HG03103 (cell line): ENCODE data around the gene KIF26B.
"Not testable (repeated sequence)": the region's sequence is repeated elsewhere in the genome, so short reads cannot be mapped to it uniquely, and the experiment has no call there.

Experiments
- ATAC-seq: cut with Tn5 transposase; IDR thresholded peaks from one replicate; pipeline ENCODE4 v1.9.1; 2021; ENCODE audit warnings: low read depth; ENCODE audit not compliant: unreplicated experiment

KIF26B gene

DNA sequence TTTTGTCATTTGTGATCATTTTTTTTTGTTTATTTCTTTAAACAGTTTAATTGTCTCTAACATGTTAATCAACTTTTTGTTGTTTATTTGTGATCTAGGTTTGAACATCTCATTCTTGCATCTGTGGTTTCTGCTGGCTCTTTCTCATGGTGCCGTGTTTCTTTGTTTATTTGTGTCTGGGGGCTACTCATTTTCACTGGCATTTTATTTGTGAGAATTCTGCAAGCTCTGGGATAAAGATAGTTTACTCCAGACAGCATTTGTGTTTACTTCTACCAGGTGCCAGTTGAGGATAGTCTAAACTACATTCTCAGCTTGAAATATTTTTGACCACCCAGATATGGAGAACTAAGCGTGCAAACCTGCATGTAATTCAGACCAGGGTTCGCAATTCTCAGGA is 508.6 kb downstream of the KIF26B start:
- ATAC-seq, result no peak

DNA sequence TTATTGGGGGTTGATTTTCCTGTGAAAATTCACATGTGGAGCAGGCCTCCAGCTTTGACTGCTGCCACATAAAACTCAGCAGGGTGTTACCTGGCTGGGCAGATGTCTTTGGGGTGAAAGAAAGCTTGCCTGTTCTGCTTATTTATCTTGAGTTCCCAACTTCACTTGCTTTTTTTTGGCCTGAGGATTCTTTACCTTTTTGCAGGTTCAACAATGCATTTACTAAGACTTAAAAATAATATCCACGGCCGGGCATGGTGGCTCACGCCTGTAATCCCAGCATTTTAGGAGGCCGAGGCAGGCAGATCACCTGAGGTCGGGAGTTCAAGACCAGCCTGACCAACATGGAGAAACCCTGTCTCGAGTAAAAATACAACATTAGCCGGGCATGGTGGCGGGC is 509.1 kb downstream of the KIF26B start:
- ATAC-seq, result no peak

DNA sequence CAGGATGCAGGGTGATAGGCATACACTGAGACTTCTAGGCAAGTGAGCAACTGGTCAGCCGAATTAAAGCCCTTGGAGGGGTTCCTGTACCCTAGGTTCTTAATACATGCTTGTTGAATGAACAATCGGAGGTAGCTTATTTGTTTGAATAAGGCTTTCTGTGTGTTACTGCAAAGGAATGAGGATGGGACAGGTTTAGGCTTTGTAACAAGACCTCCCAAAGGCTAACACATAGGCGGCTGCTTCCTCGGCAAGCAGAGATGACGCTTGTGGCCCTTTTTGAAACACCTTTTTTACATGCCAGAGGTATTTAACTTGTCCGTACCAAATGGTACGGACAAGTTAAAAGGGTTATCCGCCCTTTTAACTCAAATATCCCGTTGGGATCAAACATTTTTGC is 511.6 kb downstream of the KIF26B start:
- ATAC-seq, result no peak

DNA sequence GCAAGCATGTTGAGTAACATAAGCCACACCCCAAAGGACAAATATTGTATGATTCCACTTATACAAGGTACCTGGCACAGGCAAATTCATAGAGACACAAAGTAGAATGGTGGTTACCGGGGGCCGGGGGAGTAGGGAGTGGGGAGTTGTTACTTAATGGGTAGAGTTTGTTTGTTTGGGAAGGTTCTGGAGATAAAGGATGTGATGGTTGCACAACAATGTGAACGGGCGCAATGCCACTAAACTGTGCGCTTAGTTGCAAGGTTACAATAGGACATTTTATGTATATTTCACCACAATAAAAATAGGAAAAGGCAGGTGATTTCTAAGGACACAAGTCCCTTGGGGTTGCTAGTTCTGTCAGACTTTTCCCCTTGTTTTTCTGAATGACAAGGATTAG is 516.6 kb downstream of the KIF26B start:
- ATAC-seq, result no peak

DNA sequence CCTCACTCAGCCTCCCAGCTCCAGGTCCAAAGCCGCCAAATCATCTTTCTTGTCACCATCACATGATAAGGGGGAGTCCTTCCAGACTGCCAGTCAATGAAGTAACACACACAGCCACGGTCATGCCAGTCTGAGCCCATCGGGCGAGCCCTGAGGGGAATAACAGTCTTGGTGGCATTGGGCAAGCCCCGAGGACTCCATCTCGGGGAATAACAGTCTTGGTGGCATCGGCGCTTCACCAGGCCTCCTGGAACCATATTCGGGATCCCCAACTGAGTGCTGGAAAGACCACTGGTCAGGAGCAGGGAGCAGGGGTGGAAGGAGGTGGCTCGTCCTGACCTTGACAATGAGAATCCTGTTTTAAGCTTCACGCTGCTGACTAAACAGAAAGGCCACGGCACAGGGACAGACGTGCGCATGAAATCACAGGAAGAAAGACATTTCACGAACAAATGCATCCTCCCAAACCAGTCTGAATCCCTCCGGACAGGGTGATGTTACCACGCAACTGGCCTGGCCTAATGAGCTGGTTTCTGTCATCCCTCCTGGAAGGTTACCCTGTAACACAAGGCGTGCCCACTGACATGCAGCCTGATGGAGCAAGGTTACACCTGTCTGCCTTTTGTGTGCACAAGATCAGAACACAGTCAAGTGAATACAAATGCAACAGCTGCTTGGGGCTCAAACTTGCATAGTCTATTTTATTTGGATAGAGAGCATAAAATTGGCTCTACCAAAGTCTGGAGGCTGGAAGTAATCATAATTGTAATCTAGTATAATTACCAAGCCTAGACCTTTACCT is 517.4 kb downstream of the KIF26B start:
- ATAC-seq, result no peak

DNA sequence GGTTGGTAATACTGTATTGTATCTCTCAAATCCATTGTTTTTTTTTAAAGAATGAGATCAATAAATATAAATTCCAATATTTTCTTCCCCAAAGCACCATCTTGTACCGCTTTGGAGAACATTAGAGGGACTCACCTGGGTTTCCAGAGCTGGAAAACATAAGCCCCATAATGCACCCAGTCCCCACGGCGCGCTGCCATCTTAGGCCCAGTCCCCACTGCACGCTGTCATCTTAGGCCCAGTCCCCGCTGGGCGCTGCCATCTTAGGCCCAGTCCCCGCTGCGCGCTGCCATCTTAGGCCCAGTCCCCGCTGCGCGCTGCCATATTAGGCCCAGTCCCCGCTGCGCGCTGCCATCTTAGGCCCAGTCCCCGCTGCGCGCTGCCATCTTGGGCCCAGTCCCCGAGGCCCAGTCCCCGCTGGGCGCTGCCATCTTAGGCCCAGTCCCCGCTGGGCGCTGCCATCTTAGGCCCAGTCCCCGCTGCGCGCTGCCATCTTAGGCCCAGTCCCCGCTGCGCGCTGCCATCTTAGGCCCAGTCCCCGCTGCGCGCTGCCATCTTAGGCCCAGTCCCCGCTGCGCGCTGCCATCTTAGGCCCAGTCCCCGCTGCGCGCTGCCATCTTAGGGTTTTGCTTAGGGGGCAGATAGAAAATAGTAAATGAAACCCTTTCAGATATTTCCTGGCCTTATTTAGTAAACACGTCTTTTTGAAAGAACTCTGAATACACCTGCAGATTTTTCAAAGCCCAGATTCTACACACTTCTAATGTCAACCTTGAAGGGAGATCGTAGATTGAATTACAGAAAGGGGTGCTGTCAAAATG is 518.3 kb downstream of the KIF26B start:
- ATAC-seq, result not testable (repeated sequence)

DNA sequence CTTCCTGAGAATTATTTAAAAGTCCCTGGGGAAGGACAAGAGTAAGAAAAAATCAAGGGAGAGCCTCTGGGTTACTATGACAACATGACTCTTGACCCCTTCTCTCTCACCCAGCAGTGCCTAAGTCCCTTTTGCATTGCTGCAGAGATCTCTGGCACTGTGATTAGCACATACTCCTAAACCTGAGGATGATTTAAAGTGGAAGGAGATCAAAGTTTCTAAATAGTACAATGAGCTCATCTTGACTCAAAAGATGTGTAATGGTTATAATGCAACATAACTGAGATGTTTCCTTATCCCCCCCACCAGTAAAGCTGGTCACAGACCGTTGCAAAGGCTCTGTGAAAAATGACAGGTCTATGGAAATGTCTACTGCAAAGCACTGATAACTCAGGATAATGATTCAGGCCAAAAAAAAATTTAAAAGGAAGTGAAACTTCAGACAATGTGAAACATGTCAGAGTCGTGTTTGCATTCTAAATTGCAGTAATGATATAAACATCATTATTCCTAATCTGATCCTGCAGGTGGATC is 519.2 kb downstream of the KIF26B start:
- peak; percentile 94 for ATAC-seq

DNA sequence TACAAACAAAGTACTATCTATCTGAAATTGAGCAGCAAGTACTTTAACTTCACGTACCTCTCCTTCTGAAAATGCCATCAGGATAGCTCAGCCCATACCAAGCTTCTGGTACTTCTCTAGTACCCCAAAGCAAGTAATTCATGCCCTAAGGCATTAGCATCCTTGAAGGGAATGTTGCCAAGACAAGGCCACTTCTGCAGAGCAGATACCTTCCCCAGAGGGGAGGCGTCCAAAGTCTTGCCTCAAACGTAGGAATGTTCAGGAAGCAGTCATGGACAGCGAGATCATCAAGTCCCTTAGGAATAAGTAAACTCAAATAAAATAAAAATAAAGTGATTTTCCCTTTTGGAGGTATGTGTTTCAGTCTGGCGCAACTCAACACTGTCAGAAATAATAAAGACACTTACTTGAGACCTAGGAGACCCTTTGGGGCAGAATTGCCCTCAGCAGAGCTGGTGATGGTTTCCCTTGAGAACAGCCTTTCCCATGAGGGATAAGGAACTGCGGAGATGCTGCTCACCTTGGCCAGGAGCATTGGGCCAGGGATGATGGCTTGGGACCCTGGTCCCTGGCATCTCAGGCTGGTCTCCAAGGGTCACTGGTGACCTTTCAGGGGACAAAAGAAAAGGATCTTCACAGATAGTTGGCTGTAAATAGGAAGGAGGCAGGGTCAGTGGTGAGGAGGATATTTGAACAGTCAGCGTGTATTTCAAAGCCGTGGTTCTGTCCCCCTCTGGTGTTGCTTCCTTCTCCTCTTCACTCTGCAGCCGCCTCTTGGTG is 522.9 kb downstream of the KIF26B start:
- no peak for ATAC-seq

DNA sequence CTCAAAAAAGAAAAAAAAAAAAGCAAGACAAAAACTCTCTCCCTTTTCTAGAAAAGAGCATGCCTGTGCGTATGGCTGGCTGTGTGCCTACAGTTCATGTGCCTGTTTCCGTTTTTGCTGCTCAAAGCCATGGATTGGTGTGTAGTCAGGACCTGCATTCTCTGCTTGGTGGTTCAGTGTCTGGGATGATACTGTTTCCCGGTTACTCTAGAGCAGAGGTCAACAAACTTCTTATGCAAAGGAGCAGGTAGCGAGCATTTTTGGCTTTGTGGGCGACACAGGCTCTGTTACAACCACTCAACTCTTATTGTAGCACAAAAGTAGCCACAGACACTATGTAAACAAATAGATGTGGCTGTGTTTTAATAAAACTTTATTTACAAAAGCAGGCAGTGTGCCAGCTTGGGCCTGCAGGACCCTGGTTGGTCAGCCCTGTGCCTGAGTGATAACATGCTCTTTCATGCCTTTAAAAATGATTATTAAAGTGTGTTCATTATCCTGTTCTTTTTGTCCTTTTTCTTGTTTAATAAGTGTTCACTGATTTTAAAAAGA is 524.2 kb downstream of the KIF26B start:
- no peak for ATAC-seq

DNA sequence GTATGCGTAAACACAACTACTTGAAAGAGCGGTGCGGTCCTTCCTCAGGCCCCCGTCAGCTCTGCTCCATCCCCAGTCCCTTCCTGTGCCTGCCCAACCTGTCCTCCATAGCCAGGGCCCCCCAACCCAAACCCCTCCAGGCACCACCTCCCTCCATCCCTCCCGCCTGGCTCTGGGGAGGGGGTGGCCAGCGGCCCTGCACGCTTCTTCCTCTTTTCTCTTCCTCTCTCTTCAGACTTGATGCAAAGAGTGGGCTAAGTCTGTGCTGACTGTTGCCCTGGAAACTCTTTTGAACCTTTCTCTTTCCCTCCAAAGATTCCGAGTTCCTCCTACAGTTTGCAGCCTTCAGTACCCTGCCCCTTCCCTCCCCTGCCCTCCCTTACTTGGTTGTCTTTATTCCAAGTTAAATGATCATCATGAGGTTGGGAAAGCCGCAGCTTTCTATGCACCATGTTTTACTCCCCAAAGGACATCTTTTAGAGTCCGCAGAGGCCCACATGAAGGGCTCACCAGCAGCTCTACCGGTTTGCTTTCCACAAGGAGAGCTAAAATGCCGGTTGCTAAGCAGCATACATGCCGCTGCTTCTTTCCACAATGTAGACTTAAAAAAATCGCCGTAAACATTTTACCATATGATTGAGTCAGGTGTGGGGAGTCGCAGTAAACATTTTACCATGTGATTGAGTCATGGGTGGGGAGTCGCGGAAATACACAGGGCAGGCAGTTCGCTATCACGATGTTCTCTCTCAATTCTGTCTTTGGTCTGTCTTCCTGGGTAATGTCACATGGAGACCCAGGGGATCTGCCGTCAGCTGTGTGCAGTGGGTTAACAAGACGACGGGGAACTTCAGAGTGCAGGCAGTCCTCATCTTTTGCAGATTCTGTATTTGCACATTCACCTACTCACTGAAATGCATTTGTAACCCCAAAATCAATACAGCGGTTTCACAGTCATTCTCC is 525.3 kb downstream of the KIF26B start:
- no peak for ATAC-seq

DNA sequence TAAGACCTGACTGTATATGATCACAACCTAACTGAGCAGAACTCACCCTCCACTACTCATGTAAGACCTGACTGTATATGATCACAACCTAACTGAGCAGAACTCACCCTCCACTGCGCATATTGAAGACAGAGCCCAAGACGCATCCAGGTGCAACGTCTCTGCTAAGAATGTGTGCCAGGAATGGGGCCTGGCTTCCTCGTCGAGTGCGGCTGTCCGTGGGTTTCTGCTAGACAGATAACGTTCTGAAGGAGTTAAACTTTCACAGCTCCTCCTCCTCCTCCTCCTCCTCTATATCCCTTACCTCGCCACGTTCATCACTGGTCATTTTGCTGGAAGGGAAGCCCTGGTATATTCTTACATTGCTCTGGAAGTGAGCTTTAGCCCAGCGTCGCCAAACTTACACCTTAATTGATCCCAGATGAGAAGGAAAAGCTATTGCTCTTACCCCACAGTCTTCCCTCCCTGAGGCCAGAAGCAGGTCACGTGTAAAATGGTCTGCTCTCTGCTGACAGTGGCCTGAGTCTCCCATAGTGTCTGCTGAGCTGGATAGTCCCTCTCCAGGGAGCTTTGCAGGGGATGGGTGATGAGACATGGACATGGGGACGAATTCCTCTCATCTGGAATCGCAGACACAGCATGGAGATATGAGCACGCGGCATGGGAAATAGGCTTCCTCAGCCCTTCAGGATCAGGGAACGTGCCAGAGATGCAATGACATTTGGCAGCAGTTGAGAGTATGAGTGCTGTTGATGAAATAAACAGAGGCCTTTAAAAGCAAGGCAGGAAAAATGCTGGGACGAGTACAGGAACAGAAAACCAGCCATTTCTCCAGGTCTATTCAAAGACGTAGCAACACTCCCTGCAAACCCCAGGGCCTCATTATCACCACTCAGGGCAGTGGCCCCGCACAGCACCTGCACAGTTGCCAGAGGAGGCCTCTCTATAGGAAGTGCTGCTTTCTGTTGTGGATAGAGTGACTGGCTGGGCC is 528.1 kb downstream of the KIF26B start:
- ATAC-seq, result no peak

DNA sequence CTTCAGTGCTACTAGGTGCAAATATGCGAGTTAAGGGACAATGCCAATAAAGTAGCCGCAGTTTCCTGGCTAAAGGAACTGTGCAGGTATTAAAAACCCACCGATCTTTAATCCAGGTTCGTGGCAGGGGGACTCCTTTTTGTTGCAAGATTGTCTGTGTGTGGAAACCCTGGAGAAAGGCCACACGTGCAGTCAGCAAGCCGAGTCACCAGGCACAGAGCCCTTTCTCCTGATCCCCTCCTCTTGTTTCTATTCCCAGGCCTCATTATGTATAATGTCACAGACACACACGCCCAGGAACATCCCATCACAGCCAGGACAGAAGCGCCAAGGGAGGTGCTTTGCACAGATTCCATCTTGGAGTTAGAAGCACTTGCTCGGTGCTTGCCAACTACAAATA is 528.9 kb downstream of the KIF26B start:
- no peak for ATAC-seq

DNA sequence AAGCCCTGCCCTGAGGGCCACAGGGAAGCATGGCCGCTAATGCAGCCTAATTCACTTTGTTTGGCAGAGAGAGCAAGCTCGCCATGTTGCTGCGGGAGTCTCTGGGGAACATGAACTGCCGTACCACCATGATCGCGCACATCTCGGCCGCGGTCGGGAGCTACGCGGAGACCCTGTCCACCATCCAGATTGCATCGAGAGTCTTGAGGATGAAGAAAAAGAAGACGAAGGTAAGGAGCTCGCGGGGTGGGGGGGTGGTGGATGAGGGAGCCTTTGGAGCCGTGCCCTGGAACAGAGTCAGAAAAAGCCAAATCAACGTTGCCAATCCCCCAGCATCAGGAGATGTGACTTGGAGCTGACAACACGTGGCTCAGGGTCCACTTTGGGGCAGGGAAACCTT is 529.4 kb downstream of the KIF26B start:
- no peak for ATAC-seq

DNA sequence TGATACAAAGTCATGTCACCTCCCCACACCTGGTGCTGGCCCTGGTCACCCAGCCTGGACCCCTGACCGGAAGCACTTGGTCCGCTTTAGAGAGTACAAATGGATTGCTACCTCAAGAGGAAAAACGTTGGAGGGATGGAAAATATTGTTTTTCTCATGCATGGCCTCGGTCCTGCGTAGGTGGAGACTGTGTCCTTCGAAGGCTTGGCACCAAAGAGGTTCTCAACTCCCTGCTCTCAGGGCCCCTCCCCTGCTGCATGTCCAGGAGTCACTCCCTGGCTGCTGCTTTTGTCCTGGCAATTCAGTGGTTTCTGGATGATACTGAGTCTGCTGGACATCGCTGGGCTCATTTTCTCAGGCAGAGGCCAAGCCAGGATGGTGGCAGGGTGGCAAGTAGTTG is 529.8 kb downstream of the KIF26B start:
- ATAC-seq, result no peak

DNA sequence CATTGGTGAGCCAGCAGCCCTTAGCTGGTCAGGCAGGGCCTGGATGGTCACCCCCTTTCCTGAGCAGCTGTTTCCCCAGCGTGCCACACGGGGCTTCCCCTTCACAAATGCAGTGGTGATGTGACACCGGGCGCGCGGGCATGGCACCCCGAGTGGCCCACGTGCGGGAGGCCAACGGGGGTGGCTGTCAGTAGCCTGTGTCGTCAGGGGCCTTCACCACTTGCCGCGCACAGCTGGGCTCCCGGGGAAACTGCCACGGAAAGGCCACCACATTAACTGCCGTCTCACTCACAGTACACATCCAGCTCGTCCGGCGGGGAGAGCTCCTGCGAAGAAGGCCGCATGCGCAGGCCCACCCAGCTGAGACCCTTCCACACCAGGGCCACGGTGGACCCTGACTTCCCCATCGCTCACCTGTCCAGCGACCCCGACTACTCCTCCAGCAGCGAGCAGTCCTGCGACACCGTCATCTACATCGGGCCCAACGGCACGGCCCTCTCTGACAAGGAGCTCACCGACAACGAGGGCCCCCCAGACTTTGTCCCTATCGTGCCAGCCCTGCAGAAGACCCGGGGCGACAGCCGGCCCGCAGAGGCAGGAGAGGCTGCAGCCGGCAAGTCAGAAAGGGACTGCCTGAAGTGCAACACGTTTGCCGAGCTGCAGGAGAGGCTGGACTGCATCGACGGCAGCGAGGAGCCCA is 530.5 kb downstream of the KIF26B start:
- no peak for ATAC-seq

DNA sequence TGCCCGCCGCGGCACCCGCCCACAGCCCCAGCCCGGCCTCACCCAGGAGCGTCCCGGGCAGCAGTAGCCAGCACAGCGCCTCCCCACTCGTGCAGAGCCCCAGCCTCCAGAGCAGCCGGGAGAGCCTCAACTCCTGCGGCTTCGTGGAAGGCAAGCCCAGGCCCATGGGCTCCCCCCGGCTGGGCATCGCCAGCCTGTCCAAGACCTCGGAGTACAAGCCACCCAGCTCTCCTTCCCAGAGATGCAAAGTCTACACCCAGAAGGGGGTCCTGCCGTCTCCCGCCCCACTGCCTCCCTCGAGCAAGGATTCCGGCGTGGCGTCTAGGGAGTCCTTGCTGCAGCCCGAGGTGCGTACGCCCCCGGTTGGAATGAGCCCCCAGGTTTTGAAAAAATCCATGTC is 531.2 kb downstream of the KIF26B start:
- ATAC-seq, result no peak

DNA sequence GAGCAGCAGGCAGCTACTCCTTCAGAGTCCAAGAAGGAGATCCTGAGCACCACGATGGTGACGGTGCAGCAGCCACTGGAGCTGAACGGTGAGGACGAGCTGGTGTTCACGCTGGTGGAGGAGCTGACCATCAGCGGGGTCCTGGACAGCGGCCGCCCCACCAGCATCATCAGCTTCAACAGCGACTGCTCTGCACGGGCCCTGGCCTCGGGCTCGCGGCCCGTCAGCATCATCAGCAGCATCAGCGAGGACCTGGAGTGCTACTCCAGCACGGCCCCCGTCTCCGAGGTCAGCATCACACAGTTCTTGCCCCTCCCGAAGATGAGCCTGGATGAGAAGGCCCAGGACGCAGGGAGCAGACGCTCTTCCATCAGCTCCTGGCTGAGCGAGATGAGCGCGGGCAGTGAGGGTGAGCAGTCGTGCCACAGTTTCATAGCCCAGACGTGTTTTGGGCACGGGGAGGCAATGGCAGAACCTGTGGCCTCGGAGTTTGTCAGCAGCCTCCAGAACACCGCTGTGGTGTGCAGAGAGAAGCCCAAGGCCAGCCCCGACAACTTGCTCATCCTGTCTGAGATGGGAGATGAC is 531.8 kb downstream of the KIF26B start:
- no peak for ATAC-seq
